ENCODE results near the gene EXOSC7. TPM values are rescaled to one million over a fixed set of nuclear protein-coding genes. Genes with fewer than 3 reads are reported as not detected.
A peak's percentile ranks its signal among the peaks of the same experiment; 100 is the strongest.
"Not testable (repeated sequence)": the region's sequence is repeated elsewhere in the genome, so short reads cannot be mapped to it uniquely, and the experiment has no call there.

EXOSC7 gene
- polyA plus RNA-seq, 3 donors: 16.8 to 23.9 (median 18.8) TPM

GRCh38 chr3:44948239-44948638, 27.8 kb upstream of the EXOSC7 start:
- no peaks in the 10 kb centered on the region for H3K27me3 ChIP-seq (ENCODE audit: control insufficient read depth in 2 of 2, insufficient read depth in 2 of 2, low read length in 2 of 2)
- no peak for TF ChIP-seq CTCF (IDR thresholded peaks at IDR 0.05)
- no peak overlapping the region for H3K27ac ChIP-seq (ENCODE audit: low read depth in 1 of 2, low read length in 2 of 2)
- H3K4me3 Mint-ChIP-seq: no peak overlapping the region
- WGBS (ENCODE audit: insufficient coverage): 100% methylated on average over 2 of the region's 3 CpGs
- no peak overlapping the region for H3K9ac ChIP-seq (ENCODE audit: insufficient read depth, low read length, poor library complexity, severe bottlenecking)
- H3K27ac Mint-ChIP-seq: peak overlapping the region in 1 of 7 donors; percentile 35
- no peaks in the 10 kb centered on the region for H3K4me1 ChIP-seq (ENCODE audit: control insufficient read depth in 1 of 2, insufficient read depth in 2 of 2, low read length in 2 of 2)
- H3K36me3 ChIP-seq (replicated peaks in 1 of 2; ENCODE audit: control insufficient read depth in 1 of 2, insufficient read depth in 2 of 2, low read length in 2 of 2): peaks cover 21 to 80% of the 10 kb centered on the region in 2 donors
- H4K20me1 ChIP-seq (ENCODE audit: insufficient read depth, low read length): peaks cover 48% of the 10 kb centered on the region
- intact Hi-C loops (cut with micrococcal nuclease): no loop called here
- no peaks in the 10 kb centered on the region for H3K9me3 ChIP-seq (replicated peaks in 1 of 2; ENCODE audit: control insufficient read depth in 1 of 2, insufficient read depth in 1 of 2, low read length in 2 of 2)
- H3K79me2 ChIP-seq (ENCODE audit: insufficient read depth, low read length): peaks cover 66% of the 10 kb centered on the region
- H3K36me3 Mint-ChIP-seq: peaks cover 61 to 71% of the 10 kb centered on the region in 2 donors
- no peaks in the 10 kb centered on the region for H3K27me3 Mint-ChIP-seq (ENCODE audit: low read depth in 3 of 3)
- H2AFZ ChIP-seq (ENCODE audit: insufficient read depth, low read depth, low read length, poor library complexity, severe bottlenecking): no peak overlapping the region
- H3K4me2 ChIP-seq (replicated peaks; ENCODE audit: extremely low read depth, low read length, poor library complexity, severe bottlenecking): no peak overlapping the region
- H3K4me1 Mint-ChIP-seq: no peaks in the 10 kb centered on the region
- H3K4me3 ChIP-seq (replicated peaks in 1 of 3; ENCODE audit: low read depth in 2 of 3, low read length in 3 of 3): no peak overlapping the region
- DNase-seq: no peak
- H3K9me3 Mint-ChIP-seq: no peaks in the 10 kb centered on the region

DNA sequence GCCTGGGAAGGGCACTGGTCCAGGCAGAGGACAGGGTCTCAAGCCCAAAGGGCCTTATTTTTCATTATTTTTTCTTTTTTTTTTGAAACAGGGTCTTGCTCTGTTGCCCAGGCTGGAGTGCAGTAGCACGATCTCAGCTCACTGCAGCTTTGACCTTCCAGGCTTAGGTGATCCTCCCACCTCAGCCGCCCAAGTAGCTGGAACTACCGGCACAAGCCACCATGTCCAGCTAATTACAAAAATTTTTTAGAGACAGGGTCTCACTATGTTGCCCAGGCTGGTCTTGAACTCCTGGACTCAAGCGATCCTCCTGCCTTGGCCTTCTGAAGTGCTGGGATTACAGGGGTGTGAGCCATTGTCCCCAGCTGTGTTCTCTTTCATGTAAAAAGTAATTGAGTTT, 26.3 kb upstream of the EXOSC7 start:
- DNase-seq; H3K9me3 ChIP-seq (replicated peaks in 1 of 2; ENCODE audit: control insufficient read depth in 1 of 2, insufficient read depth in 1 of 2, low read length in 2 of 2); H3K4me3 Mint-ChIP-seq; H3K9me3 Mint-ChIP-seq; H3K27me3 Mint-ChIP-seq (ENCODE audit: low read depth in 3 of 3); H2AFZ ChIP-seq (ENCODE audit: insufficient read depth, low read depth, low read length, poor library complexity, severe bottlenecking); H3K4me3 ChIP-seq (replicated peaks in 1 of 3; ENCODE audit: low read depth in 2 of 3, low read length in 3 of 3); intact Hi-C loops (cut with micrococcal nuclease); H3K27ac ChIP-seq (ENCODE audit: low read depth in 1 of 2, low read length in 2 of 2); H3K4me2 ChIP-seq (replicated peaks; ENCODE audit: extremely low read depth, low read length, poor library complexity, severe bottlenecking); H3K27me3 ChIP-seq (ENCODE audit: control insufficient read depth in 2 of 2, insufficient read depth in 2 of 2, low read length in 2 of 2); H3K9ac ChIP-seq (ENCODE audit: insufficient read depth, low read length, poor library complexity, severe bottlenecking): not testable (repeated sequence)
- Mint-ChIP-seq H3K27ac (peak overlapping the region in 1 of 7 donors; percentile 9), H3K36me3 (peaks cover 58 to 63% of the 10 kb centered on the region in 2 donors), H3K4me1 (peaks cover 13% of the 10 kb centered on the region)
- peaks cover 48% of the 10 kb centered on the region for H4K20me1 ChIP-seq (ENCODE audit: insufficient read depth, low read length)
- WGBS (ENCODE audit: insufficient coverage): no CpG with 5 or more reads among the region's 4 CpGs
- H3K36me3 ChIP-seq (replicated peaks in 1 of 2; ENCODE audit: control insufficient read depth in 1 of 2, insufficient read depth in 2 of 2, low read length in 2 of 2): peaks cover 14 to 71% of the 10 kb centered on the region in 2 donors
- H3K4me1 ChIP-seq (ENCODE audit: control insufficient read depth in 1 of 2, insufficient read depth in 2 of 2, low read length in 2 of 2): peaks cover 11 to 13% of the 10 kb centered on the region in 2 donors
- H3K79me2 ChIP-seq (ENCODE audit: insufficient read depth, low read length): peaks cover 78% of the 10 kb centered on the region

Data from CD14-positive monocyte (primary cell).